Choroid plexus epithelial cell (primary cell): ENCODE data around the gene KY.

Source experiments
- DNase-seq: peaks from one replicate; pipeline ENCODE4 v3.0.0-alpha.2; 2010; ENCODE audit warnings: low read depth
- H3K4me3 ChIP-seq: 2 replicates; pipeline ENCODE4 v1.5.1; 2011; ENCODE audit warnings: low read depth, mild to moderate bottlenecking, control low read depth, low read length, moderate library complexity
- TF ChIP-seq, protein P1 (sequence below): conservative IDR thresholded peaks from 2 replicates; pipeline ENCODE4 v1.5.1; 2011; ENCODE audit warnings: low read depth, mild to moderate bottlenecking, control low read depth, inconsistent platforms, low read length, moderate library complexity

Gene KY

DNA sequence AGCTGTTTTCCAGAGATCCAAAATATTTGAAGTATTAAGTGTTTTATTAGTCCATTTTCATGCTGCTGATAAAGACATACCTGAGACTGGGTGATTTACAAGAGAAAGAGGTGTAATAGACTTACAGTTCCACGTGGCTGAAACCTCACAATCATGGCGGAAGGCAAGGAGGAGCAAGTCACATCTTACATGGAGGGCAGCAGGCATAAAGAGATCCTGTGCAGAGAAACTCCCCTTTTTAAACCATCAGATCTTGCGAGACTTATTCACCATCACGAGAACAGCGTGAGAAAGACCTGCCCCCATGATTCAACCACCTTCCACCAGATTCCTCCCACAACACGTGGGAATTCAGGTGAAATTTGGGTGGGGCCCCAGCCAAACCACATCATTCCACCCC lies 82.0 kb downstream of the KY start:
- no peak for DNase-seq
- TF ChIP-seq, protein P1, sequence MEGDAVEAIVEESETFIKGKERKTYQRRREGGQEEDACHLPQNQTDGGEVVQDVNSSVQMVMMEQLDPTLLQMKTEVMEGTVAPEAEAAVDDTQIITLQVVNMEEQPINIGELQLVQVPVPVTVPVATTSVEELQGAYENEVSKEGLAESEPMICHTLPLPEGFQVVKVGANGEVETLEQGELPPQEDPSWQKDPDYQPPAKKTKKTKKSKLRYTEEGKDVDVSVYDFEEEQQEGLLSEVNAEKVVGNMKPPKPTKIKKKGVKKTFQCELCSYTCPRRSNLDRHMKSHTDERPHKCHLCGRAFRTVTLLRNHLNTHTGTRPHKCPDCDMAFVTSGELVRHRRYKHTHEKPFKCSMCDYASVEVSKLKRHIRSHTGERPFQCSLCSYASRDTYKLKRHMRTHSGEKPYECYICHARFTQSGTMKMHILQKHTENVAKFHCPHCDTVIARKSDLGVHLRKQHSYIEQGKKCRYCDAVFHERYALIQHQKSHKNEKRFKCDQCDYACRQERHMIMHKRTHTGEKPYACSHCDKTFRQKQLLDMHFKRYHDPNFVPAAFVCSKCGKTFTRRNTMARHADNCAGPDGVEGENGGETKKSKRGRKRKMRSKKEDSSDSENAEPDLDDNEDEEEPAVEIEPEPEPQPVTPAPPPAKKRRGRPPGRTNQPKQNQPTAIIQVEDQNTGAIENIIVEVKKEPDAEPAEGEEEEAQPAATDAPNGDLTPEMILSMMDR: no peak
- no peak overlapping the region for H3K4me3 ChIP-seq

DNA sequence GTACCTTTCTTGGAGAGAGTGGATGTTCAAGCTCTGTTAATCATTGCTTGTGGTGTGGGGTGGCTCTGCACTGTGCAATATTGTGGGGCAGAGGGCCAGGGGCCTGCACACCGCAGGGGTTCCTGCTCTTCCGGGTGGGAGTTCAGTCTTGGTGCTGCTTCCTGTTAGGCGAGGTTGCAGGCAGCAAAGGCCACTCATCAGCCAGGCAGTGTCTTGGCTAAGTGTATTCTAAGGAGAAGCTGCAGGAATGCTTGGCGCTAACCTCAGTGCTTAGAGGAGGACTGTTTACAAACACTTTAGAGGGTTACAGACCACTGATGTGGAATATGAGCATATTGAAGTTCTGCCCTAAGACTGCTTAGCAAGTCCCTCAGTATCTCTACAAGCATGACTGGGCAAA lies 83.2 kb downstream of the KY start:
- DNase-seq: peak; percentile 52
- H3K4me3 ChIP-seq: no peak overlapping the region
- TF ChIP-seq, protein P1: no peak

DNA sequence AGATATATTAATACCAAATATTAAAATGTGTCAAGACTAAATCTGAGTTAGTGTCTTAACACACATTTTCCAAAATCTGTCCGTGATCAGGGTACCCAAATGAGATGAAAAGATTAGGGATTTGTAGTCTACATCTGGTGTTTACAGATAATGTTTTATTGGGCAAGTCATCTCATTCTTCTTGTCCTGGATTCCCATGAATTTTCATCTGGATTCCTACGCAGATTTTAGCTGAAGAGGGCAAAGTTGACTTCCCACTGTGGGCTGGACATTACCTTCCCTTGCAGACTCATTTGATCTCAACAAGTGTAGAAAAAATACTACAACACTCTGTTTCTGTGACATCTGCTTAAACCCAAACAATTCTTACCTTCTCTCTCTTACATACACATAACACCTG lies 85.8 kb downstream of the KY start:
- no peak for DNase-seq
- H3K4me3 ChIP-seq: no peak overlapping the region
- TF ChIP-seq, protein P1: no peak

DNA sequence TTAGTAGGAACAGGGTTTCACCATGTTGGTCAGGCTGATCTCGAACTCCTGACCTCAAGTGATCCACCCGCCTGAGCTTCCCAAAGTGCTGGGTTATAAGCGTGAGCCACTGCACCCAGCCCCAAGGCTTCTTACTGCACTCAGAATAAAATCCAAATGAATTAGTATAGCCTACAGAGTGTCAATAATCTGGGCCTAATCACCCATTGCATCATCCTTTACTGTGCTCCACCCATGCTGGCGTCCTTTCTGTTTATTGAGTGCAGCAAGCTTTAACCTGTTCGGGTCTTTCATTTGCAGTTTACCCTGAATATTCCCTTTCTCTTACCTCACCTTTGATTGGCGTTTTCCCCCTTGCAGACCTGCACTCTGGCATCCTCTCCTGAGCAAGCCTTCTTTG lies 87.2 kb downstream of the KY start:
- TF ChIP-seq, protein P1: no peak
- no peak for DNase-seq
- H3K4me3 ChIP-seq: no peak overlapping the region

DNA sequence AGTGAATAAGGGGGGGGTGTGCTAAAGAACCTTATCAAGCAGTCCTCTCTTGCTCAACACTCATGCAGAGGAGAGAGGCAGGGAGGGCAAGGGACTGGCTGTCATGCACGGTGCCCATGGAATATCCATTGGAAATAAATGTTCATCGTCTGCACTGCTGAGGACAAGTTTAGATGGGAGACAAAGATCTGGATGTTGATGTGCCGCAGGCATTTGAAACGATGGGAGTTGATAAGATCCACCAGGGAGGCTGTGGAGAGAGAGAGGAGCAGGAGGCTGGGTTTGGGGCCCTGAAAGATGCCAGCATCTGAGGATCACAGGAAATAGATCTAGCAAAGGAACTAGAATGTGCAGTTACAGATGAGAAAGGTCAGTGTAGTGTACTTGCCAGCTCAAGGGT lies 88.8 kb downstream of the KY start:
- no peak overlapping the region for H3K4me3 ChIP-seq
- no peak for DNase-seq
- TF ChIP-seq, protein P1: no peak

DNA sequence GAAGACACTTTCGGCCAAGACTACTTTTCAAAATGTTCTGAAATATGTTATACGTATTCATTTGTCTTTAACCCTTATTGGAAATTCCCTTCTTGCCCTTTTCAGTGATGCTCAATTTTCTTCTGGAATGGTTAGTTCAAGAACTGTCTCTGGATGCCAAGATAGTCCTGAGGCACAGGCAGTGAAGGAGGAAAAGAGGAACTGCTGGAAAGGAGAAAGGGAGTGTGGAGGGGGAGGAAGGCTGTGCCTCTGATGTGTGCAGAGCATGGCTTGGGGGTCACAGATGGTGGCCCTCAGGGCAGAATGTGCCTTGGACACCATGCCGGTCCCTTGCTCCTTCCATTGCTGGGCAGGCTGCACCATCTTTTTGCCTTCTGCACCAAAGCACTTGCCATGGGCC lies 91.2 kb downstream of the KY start:
- DNase-seq: no peak
- TF ChIP-seq, protein P1: no peak
- H3K4me3 ChIP-seq: no peak overlapping the region
